ENCODE results near the gene EEF1AKMT2. TPM values are rescaled to one million over a fixed set of nuclear protein-coding genes. Genes with fewer than 3 reads are reported as not detected.

The EEF1AKMT2 gene
- total RNA-seq, 2 experiments from 2014 or later, result 24.2 to 25.7 TPM

GRCh38 chr10:124824507-124824906, 32.8 kb upstream of the EEF1AKMT2 start:
- no peaks in the 10 kb centered on the region for H3K4me1 Mint-ChIP-seq (ENCODE audit: low read depth)
- POLR2A ChIA-PET, result interaction anchor here (1.2 kb wide), 1 partner anchor 38 kb away, joined by 3 read pairs; no protein-coding TSS in a partner anchor
- CTCF ChIA-PET, result interaction anchor here (1.3 to 3.6 kb wide), 4 partner anchors 9 to 295 kb away, joined by 3 to 17 read pairs (median 10); no protein-coding TSS in a partner anchor
- H3K9me3 Mint-ChIP-seq, result no peaks in the 10 kb centered on the region
- intact Hi-C loops (cut with micrococcal nuclease), result no loop called here
- DNase-seq, result no peak
- TF ChIP-seq CTCF (IDR thresholded peaks at IDR 0.05), result no peak
- no peaks in the 10 kb centered on the region for H3K27me3 Mint-ChIP-seq
- no peak for ATAC-seq
- no peak overlapping the region for H3K27ac Mint-ChIP-seq
- H3K4me3 Mint-ChIP-seq, result no peak overlapping the region
- peaks cover 23% of the 10 kb centered on the region for H3K36me3 Mint-ChIP-seq (ENCODE audit: low read depth)

GRCh38 chr10:124821520-124821919, 29.8 kb upstream of the EEF1AKMT2 start:
- Mint-ChIP-seq H3K4me1 (ENCODE audit: low read depth) (no peaks in the 10 kb centered on the region), H3K27ac (no peak overlapping the region), H3K27me3 (no peaks in the 10 kb centered on the region), H3K9me3 (no peaks in the 10 kb centered on the region), H3K4me3 (no peak overlapping the region), H3K36me3 (ENCODE audit: low read depth) (peaks cover 21% of the 10 kb centered on the region)
- intact Hi-C loops (cut with micrococcal nuclease), result no loop called here
- ATAC-seq, result no peak
- no peak for DNase-seq
- CTCF ChIA-PET, result no interaction called here
- no peak for TF ChIP-seq CTCF (IDR thresholded peaks at IDR 0.05)
- POLR2A ChIA-PET, result no interaction called here

GRCh38 chr10:124820121-124820520, 28.4 kb upstream of the EEF1AKMT2 start:
- H3K4me3 Mint-ChIP-seq, result no peak overlapping the region
- POLR2A ChIA-PET, result no interaction called here
- H3K27me3 Mint-ChIP-seq, result no peaks in the 10 kb centered on the region
- no peak for TF ChIP-seq CTCF (IDR thresholded peaks at IDR 0.05)
- peaks cover 17% of the 10 kb centered on the region for H3K36me3 Mint-ChIP-seq (ENCODE audit: low read depth)
- ATAC-seq, result no peak
- CTCF ChIA-PET, result no interaction called here
- no peaks in the 10 kb centered on the region for H3K4me1 Mint-ChIP-seq (ENCODE audit: low read depth)
- no peak overlapping the region for H3K27ac Mint-ChIP-seq
- no peaks in the 10 kb centered on the region for H3K9me3 Mint-ChIP-seq
- intact Hi-C loops (cut with micrococcal nuclease), result no loop called here
- no peak for DNase-seq

GRCh38 chr10:124802313-124802675, 10.6 kb upstream of the EEF1AKMT2 start:
- peak overlapping the region; percentile 97 for H3K4me3 Mint-ChIP-seq
- intact Hi-C loops (cut with micrococcal nuclease), result no loop called here
- no peak for ATAC-seq
- H3K4me1 Mint-ChIP-seq (ENCODE audit: low read depth), result peaks cover 18% of the 10 kb centered on the region
- no peak for TF ChIP-seq CTCF (IDR thresholded peaks at IDR 0.05)
- H3K27ac Mint-ChIP-seq, result peak overlapping the region; percentile 91
- POLR2A ChIA-PET, result interaction anchor here (1.2 to 2.1 kb wide), 2 partner anchors 11 to 34 kb away, joined by 3 to 12 read pairs; partner anchors contain the start of gene EEF1AKMT2
- H3K27me3 Mint-ChIP-seq, result no peaks in the 10 kb centered on the region
- H3K36me3 Mint-ChIP-seq (ENCODE audit: low read depth), result no peaks in the 10 kb centered on the region
- DNase-seq, result peak; percentile 46
- CTCF ChIA-PET, result interaction anchor here (0.6 to 2.0 kb wide), 7 partner anchors 31 to 272 kb away, joined by 3 to 6 read pairs (median 4); no protein-coding TSS in a partner anchor
- no peaks in the 10 kb centered on the region for H3K9me3 Mint-ChIP-seq

GRCh38 chr10:124799211-124799610, 7.5 kb upstream of the EEF1AKMT2 start:
- DNase-seq (no peak), ATAC-seq (no peak)
- Mint-ChIP-seq H3K9me3 (no peaks in the 10 kb centered on the region), H3K4me1 (ENCODE audit: low read depth) (peaks cover 18% of the 10 kb centered on the region), H3K4me3 (no peak overlapping the region), H3K27me3 (no peaks in the 10 kb centered on the region), H3K27ac (no peak overlapping the region), H3K36me3 (ENCODE audit: low read depth) (no peaks in the 10 kb centered on the region)
- intact Hi-C loops (cut with micrococcal nuclease), result no loop called here
- ChIA-PET POLR2A (no interaction called here), CTCF (interaction anchor here (0.6 to 1.5 kb wide), 4 partner anchors 24 to 193 kb away, joined by 3 to 4 read pairs (median 3); no protein-coding TSS in a partner anchor)
- no peak for TF ChIP-seq CTCF (IDR thresholded peaks at IDR 0.05)

Data from activated CD8-positive, alpha-beta T cell treated with anti-CD3 and anti-CD28 coated beads for 36 hours (primary cell).